ENCODE results near the gene C5orf22. TPM values are rescaled to one million over a fixed set of nuclear protein-coding genes. Genes with fewer than 3 reads are reported as not detected.

C5orf22 gene
- 10 to 100 TPM; 13.5 to 21.9 (median 16.8) TPM for total RNA-seq

- no peak for TF ChIP-seq CTCF (IDR thresholded peaks at IDR 0.05)
- peak; percentile 73 for DNase-seq (ENCODE audit: low spot score)
- ATAC-seq (ENCODE audit: low FRiP score) = peak; percentile 99
These were observed at the start of gene C5orf22, which contains the start of gene DROSHA for GRCh38 chr5:31531888-31532547. C5orf22 (plus strand) TSS chr5:31532301; CDS start chr5:31532393, 92 bp downstream. DROSHA (minus strand) TSS chr5:31532093; CDS start chr5:31529059, 3,034 bp downstream.

- no peak for ATAC-seq (ENCODE audit: low FRiP score)
- DNase-seq (ENCODE audit: low spot score) = no peak
- no peak for TF ChIP-seq CTCF (IDR thresholded peaks at IDR 0.05)
These were observed 46.5 kb upstream of the C5orf22 start for GRCh38 chr5:31485376-31486207.

- no peak for ATAC-seq (ENCODE audit: low FRiP score)
- no peak for DNase-seq (ENCODE audit: low spot score)
- no peak for TF ChIP-seq CTCF (IDR thresholded peaks at IDR 0.05)
These were observed 45.7 kb upstream of the C5orf22 start for GRCh38 chr5:31486441-31486840.

- TF ChIP-seq CTCF (IDR thresholded peaks at IDR 0.05) = no peak
- ATAC-seq (ENCODE audit: low FRiP score) (no peak), DNase-seq (ENCODE audit: low spot score) (no peak)
These were observed 44.6 kb upstream of the C5orf22 start for GRCh38 chr5:31487506-31487905.

GRCh38 chr5:31492869-31493268, 39.2 kb upstream of the C5orf22 start:
- no peak for TF ChIP-seq CTCF (IDR thresholded peaks at IDR 0.05)
- DNase-seq (ENCODE audit: low spot score) = no peak
- no peak for ATAC-seq (ENCODE audit: low FRiP score)

GRCh38 chr5:31495336-31495735, 36.8 kb upstream of the C5orf22 start:
- DNase-seq (ENCODE audit: low spot score) = no peak
- TF ChIP-seq CTCF (IDR thresholded peaks at IDR 0.05) = no peak
- ATAC-seq (ENCODE audit: low FRiP score) = no peak
